BLaER1 treated with 17β-estradiol and CSF1 and Interleukin-3, amounts not matched to agents 10 nM and 100 nM (cell line): ENCODE results near the gene OR10V1.

ENCODE experiments used
- H3K27ac ChIP-seq, 11 experiments: shearing (Covaris generic); formaldehyde crosslinking; 2 replicates each; pipeline ENCODE4 v1.8.1; 2022
- H3K27me3 ChIP-seq, 11 experiments: shearing (Covaris generic); formaldehyde crosslinking; 2 replicates each; pipeline ENCODE4 v1.8.1; 2022
- H3K36me3 ChIP-seq, 11 experiments: shearing (Covaris generic); formaldehyde crosslinking; 2 replicates each; pipeline ENCODE4 v1.8.1; 2022
- H3K4me1 ChIP-seq, 10 experiments: shearing (Covaris generic); formaldehyde crosslinking; 2 replicates each; pipeline ENCODE4 v1.8.1; 2022
- H3K4me2 ChIP-seq, 11 experiments: shearing (Covaris generic); formaldehyde crosslinking; 2 replicates each; pipeline ENCODE4 v1.8.1; 2022
- H3K4me3 ChIP-seq, 10 experiments: shearing (Covaris generic); formaldehyde crosslinking; 2 replicates each; pipeline ENCODE4 v1.8.1; 2022
- H3K9ac ChIP-seq, 11 experiments: shearing (Covaris generic); formaldehyde crosslinking; 2 replicates each; pipeline ENCODE4 v1.8.1; 2022
- H3K9me3 ChIP-seq, 11 experiments: shearing (Covaris generic); formaldehyde crosslinking; replicated peaks in 1 of 11; 2 replicates each; pipeline ENCODE4 v1.8.1; 2022
- H4K20me1 ChIP-seq, 11 experiments: shearing (Covaris generic); formaldehyde crosslinking; 2 replicates each; pipeline ENCODE4 v1.8.1; 2022
- Cebpa-rat ChIP-seq, 11 experiments: shearing (Covaris generic); IDR thresholded peaks; 2 replicates each; pipeline ENCODE4 v1.8.1; 2022

Gene OR10V1

DNA sequence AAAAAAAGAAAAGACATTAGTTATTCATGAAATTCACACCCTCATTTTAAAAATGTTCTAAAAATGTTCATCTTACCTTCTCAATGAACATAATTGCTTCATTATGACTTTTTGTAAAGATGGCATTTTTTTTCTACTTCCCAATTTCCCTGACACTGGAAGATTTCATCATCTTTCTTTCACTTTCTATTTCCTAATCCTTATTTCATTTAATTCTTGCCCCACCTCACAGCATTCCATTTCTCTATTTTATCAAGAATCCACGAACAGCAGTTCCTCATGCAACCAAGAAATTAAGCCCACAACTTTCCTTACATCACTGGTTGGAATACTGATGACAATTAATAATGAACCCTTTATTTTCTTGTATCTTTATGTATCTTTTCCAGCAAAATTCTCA lies 46.7 kb downstream of the OR10V1 start:
- H3K4me3 ChIP-seq, result peak overlapping the region in 7 of 10 experiments; percentile 7 to 90 (median 83); a peak in 9 of 20 replicates
- no peaks in the 10 kb centered on the region for H3K9me3 ChIP-seq
- peak overlapping the region in 10 of 11 experiments; percentile 6 to 93 (median 88); a peak in 12 of 22 replicates for H3K9ac ChIP-seq
- H3K36me3 ChIP-seq, result peaks cover 46 to 52% (median 48%) of the 10 kb centered on the region in 11 experiments
- H4K20me1 ChIP-seq, result peaks cover 7 to 60% (median 43%) of the 10 kb centered on the region in 11 experiments; a peak in 19 of 22 replicates
- TF ChIP-seq Cebpa-rat (IDR thresholded peaks at IDR 0.05), result 0 out of 22 replicates have a peak, but pooled peaks of 1 of the 11 experiments have one; percentile 20
- peak overlapping the region; percentile 87 to 99 (median 95) for H3K4me2 ChIP-seq
- peaks cover 25 to 69% (median 28%) of the 10 kb centered on the region in 10 experiments for H3K4me1 ChIP-seq
- H3K27ac ChIP-seq, result peak overlapping the region in 6 of 11 experiments; percentile 78 to 98 (median 89); a peak in 7 of 22 replicates
- H3K27me3 ChIP-seq, result no peaks in the 10 kb centered on the region
